IgD-negative memory B cell (primary cell): Measurements from ENCODE around the gene MPPED1. TPM values are rescaled to one million over a fixed set of nuclear protein-coding genes. Genes with fewer than 3 reads are reported as not detected.
A peak's percentile ranks its signal among the peaks of the same experiment; 100 is the strongest.

Experiments used
- H3K27ac Mint-ChIP-seq, 3 donors: one replicate each; pipeline ENCODE4 v1.8.0; 2020 to 2022; ENCODE audit warnings: mild to moderate bottlenecking in 3 of 3, mixed read lengths in 3 of 3, moderate library complexity in 1 of 3
- H3K27me3 Mint-ChIP-seq: one replicate; pipeline ENCODE4 v1.8.0; 2021; ENCODE audit warnings: mixed read lengths
- H3K36me3 Mint-ChIP-seq: one replicate; pipeline ENCODE4 v1.8.0; 2020; ENCODE audit warnings: mild to moderate bottlenecking, mixed read lengths
- H3K4me1 Mint-ChIP-seq, 3 donors: one replicate each; pipeline ENCODE4 v1.8.0; 2020 to 2022; ENCODE audit warnings: mixed read lengths in 3 of 3, mild to moderate bottlenecking in 1 of 3
- H3K4me3 Mint-ChIP-seq, 4 donors: one replicate each; pipeline ENCODE4 v1.8.0; 2020 to 2022; ENCODE audit warnings: mild to moderate bottlenecking in 4 of 4, mixed read lengths in 4 of 4, moderate library complexity in 3 of 4
- H3K9me3 Mint-ChIP-seq, 3 donors: one replicate each; pipeline ENCODE4 v1.8.0; 2020 to 2021; ENCODE audit warnings: mixed read lengths in 3 of 3, mild to moderate bottlenecking in 1 of 3
- polyA plus RNA-seq: library from polyadenylated mRNA; unstranded; fragments of 300-500 nt; fragmentation: Illumina TruSeq; gene quantifications from one replicate; pipeline ENCODE4 v1.2.3, GENCODE V29; 2021

The MPPED1 gene, protein sequence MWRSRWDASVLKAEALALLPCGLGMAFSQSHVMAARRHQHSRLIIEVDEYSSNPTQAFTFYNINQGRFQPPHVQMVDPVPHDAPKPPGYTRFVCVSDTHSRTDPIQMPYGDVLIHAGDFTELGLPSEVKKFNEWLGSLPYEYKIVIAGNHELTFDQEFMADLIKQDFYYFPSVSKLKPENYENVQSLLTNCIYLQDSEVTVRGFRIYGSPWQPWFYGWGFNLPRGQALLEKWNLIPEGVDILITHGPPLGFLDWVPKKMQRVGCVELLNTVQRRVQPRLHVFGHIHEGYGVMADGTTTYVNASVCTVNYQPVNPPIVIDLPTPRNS
- not detected for polyA plus RNA-seq

- peaks cover 42% of the 10 kb centered on the region for H3K27me3 Mint-ChIP-seq
- no peak within 1 kb of the TSS for H3K27ac Mint-ChIP-seq
- H3K9me3 Mint-ChIP-seq = no peaks in the 10 kb centered on the region
- no peak within 1 kb of the TSS for H3K4me3 Mint-ChIP-seq
- H3K4me1 Mint-ChIP-seq = no peaks in the 10 kb centered on the region
- H3K36me3 Mint-ChIP-seq = peaks cover 2% of the 10 kb centered on the region
Measured at GRCh38 chr22:43411869-43412807, at the start of gene MPPED1. Gene MPPED1, plus strand, starts transcription at chr22:43412014. Its CDS starts 12,972 bp downstream, at chr22:43424986.

DNA sequence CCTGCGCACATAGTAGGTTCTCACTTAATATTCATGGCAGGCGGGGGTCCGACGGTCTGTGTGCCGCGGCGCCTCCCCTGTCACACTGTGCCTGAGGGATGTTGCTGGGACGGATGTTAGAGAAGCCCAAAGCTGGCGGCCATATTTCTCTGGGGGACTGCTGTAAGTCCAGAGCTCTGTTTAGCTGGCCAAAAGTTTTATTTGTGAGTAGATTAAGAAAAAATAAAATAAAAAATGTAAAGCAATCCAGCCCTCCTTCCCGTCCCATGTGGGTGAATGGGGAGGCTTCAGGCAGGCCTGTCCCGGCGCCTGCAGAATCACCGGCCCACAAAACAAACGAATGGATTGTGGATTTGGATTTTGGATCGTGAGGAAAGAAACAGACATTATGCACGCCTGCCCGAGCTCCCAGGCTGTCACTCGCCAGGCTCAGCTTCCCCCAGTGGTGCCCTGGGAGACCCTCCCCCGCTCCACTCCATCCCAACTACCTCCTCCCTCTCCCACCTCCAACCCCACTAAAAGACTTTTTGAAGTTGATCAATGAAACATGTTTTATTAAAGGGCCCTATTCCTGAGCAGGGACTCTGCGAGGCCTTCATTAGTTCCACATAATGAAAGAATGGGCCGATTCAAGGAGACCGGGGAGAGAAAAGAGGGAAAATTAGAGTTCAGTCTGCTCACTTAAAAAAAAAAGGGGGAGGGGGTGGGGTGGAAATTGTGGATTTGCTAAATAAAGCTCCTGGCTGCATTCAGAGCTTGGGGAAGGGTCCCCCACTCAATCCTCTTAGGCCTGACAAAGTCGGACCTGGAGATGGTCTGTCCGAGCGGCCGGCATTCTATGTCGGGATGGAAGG lies 48.3 kb upstream of the MPPED1 start:
- Mint-ChIP-seq H3K27me3 (peaks cover 15% of the 10 kb centered on the region), H3K36me3 (no peaks in the 10 kb centered on the region), H3K9me3 (peaks cover 0 to 2% (median 0%) of the 10 kb centered on the region in 3 donors), H3K4me3 (no peak overlapping the region), H3K27ac (no peak overlapping the region), H3K4me1 (no peaks in the 10 kb centered on the region)

- H3K9me3 Mint-ChIP-seq = peaks cover 0 to 2% (median 0%) of the 10 kb centered on the region in 3 donors
- peaks cover 15% of the 10 kb centered on the region for H3K27me3 Mint-ChIP-seq
- no peak overlapping the region for H3K4me3 Mint-ChIP-seq
- no peaks in the 10 kb centered on the region for H3K4me1 Mint-ChIP-seq
- H3K27ac Mint-ChIP-seq = no peak overlapping the region
- no peaks in the 10 kb centered on the region for H3K36me3 Mint-ChIP-seq
Measured at GRCh38 chr22:43364169-43364435, 47.7 kb upstream of the MPPED1 start.

DNA sequence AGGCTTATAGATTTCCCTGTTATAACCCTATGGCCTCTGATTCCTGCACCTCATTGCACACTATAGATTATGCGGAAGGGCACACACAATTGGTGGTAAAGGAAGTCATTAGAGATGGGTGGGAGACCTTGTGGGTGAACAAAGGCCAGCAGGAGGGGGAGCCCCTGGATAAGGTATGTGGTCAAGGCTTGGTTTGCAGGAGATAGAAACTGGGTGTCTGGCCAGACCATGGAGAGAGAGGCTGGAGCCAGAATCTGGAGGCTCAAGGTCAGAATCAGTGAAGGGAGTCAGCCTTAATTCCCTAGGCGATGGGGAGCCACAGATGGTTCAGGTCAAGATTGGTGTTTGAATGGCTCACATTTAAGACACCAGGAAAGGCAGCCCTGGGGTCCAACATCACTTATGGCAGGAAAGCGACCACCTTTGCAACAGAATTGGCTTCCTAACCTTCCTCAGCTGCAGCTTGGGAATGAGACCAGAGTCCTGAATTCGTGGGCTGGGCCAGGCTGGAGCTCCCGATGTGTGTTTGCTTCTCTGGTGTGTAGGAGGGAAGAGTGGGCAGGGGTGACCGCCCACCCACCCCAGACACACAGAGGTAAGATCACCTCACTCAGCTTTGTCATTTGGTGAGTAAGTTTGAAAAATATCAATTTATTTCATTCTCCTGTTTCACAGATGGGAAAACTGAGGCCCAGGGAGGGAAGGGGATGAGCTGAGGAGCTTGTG lies 45.9 kb upstream of the MPPED1 start:
- Mint-ChIP-seq H3K9me3 (peaks cover 0 to 2% (median 0%) of the 10 kb centered on the region in 3 donors), H3K36me3 (no peaks in the 10 kb centered on the region), H3K27ac (no peak overlapping the region), H3K4me3 (peak overlapping the region in 1 of 4 donors; percentile 12), H3K27me3 (peaks cover 13% of the 10 kb centered on the region), H3K4me1 (no peaks in the 10 kb centered on the region)

DNA sequence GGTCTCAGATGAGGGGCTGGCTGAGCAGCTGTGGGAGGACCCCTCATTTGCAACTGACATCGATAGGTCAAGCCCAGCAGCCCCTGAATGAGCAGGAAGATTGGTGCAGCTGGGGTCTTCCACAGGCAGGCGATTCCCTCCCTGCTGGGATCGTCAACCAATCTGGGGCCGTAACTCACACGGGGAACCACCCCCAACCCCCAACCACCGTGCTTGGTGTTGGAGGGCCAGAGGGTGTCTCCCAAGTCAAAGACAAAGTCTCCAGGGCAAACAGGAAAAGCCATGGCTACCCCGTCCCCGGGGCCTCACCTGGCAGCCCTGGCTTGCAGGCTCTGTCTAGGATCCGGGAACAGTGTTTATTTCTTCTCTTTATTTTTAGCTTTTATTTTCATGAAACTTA lies 41.8 kb upstream of the MPPED1 start:
- Mint-ChIP-seq H3K9me3 (peaks cover 0 to 8% (median 6%) of the 10 kb centered on the region in 3 donors), H3K27ac (no peak overlapping the region), H3K27me3 (peaks cover 18% of the 10 kb centered on the region), H3K36me3 (no peaks in the 10 kb centered on the region), H3K4me1 (no peaks in the 10 kb centered on the region), H3K4me3 (no peak overlapping the region)

- no peak overlapping the region for H3K4me3 Mint-ChIP-seq
- H3K36me3 Mint-ChIP-seq = peaks cover 3% of the 10 kb centered on the region
- peaks cover 0 to 10% (median 6%) of the 10 kb centered on the region in 3 donors for H3K9me3 Mint-ChIP-seq
- peaks cover 0 to 3% (median 1%) of the 10 kb centered on the region in 3 donors for H3K4me1 Mint-ChIP-seq
- no peak overlapping the region for H3K27ac Mint-ChIP-seq
- peaks cover 36% of the 10 kb centered on the region for H3K27me3 Mint-ChIP-seq
Measured at GRCh38 chr22:43375951-43376455, 35.8 kb upstream of the MPPED1 start.

DNA sequence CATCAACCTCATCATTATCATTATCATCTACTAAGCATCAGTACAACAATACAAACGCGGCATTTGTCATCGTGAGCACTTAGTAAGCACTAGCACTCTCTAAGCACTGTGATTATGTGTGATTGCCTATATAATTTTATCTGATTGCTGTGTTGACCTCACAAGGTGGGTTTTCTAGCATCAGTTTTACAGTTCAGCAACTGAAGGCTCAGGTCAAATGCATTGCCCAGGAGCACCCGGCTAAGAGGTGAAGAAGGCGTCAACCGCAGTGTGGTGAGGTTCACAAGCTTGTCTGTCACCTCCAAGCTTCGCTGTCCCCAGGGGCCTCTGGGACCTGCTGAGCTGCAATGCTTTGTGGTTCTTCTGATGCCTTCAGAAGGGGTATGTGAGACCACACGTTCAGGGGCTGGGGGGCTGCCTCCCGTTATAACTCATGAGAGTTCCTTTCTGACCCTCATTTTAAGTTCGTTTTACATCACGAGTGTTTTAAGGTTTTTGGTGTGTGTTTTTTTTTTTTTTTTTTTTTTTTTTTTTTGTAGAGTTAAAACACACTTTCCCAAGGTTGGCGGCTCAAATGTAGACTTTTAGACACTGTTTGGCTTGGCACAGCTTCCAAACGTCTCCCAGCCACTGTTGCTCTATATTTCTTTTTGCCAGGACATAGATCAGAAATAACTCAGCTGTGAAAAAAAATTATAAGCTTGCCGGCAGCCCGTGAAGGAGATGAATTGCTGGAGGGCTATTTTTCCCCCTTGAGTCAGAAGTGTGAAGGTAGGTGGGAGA lies 34.9 kb upstream of the MPPED1 start:
- Mint-ChIP-seq H3K27ac (no peak overlapping the region), H3K4me1 (peaks cover 0 to 3% (median 3%) of the 10 kb centered on the region in 3 donors), H3K27me3 (peaks cover 29% of the 10 kb centered on the region), H3K9me3 (peaks cover 0 to 10% (median 6%) of the 10 kb centered on the region in 3 donors), H3K36me3 (peaks cover 3% of the 10 kb centered on the region), H3K4me3 (peak overlapping the region in 1 of 4 donors; percentile 34)

DNA sequence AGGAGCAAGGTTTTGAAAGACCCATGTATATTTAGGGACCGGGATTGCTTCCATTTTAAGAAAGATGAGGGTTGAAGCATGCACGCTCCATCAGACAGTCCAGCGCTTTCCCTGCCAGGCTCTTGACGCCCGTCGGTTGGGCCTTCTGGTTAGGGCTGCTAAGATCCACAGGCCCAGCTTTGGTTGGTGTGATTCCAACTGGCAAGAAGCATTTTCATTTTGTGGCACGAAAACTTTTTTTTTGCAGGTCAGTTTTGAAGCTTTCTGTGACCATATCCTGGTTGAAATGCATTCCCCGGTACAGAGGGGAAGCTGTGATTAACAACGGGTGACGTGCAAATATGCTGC lies 34.3 kb upstream of the MPPED1 start:
- peaks cover 0 to 10% (median 6%) of the 10 kb centered on the region in 3 donors for H3K9me3 Mint-ChIP-seq
- H3K27ac Mint-ChIP-seq = no peak overlapping the region
- peaks cover 5% of the 10 kb centered on the region for H3K36me3 Mint-ChIP-seq
- peaks cover 0 to 3% (median 3%) of the 10 kb centered on the region in 3 donors for H3K4me1 Mint-ChIP-seq
- H3K27me3 Mint-ChIP-seq = peaks cover 28% of the 10 kb centered on the region
- H3K4me3 Mint-ChIP-seq = no peak overlapping the region

DNA sequence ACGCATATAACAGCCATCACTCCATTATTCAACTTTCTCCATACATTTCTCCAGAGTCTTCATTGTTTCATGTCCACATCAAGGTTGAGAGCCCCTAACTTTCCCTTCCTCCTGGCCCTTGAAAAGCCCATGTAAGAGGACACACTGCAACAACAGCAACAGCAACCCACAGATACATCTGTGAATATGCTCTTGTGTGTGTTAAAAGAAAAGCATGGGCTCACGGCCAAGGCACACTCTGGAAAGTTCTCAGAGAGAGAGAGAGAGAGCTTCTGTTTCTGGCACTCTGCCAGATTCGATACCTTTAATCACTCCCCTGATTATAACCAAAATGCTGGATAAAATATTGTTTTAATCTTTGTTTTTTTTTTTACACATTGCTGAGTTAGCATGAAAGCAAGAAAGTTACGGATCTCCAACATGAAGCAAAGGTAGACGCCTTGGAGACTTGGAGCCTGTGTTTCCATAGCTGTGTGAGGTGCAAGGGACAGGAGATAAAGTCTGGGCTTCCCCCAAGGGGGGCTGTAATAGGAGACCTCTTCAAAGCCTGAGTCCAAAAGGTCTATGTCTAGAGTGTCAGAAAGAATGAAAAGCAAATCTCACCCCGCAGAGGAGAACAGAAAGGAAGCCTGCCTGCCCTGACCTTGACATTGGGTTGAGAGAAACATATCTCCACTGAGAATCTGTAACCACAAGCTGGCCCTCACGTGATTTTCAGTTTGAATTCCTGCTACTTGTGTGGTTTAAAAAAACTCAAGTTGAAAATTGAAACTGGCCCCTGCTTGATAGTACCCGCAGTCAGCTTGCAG lies 33.7 kb upstream of the MPPED1 start:
- Mint-ChIP-seq H3K9me3 (peaks cover 0 to 10% (median 6%) of the 10 kb centered on the region in 3 donors), H3K4me3 (peak overlapping the region in 1 of 4 donors; percentile 49)

GRCh38 chr22:43381693-43382092 lies 30.1 kb upstream of the MPPED1 start:
- H3K36me3 Mint-ChIP-seq = peaks cover 2% of the 10 kb centered on the region
- H3K4me1 Mint-ChIP-seq = peaks cover 0 to 9% (median 2%) of the 10 kb centered on the region in 3 donors
- H3K9me3 Mint-ChIP-seq = no peaks in the 10 kb centered on the region
- H3K4me3 Mint-ChIP-seq = no peak overlapping the region
- H3K27ac Mint-ChIP-seq = no peak overlapping the region
- peaks cover 31% of the 10 kb centered on the region for H3K27me3 Mint-ChIP-seq

More for the DNA sequence above, 33.7 kb upstream of the MPPED1 start:
- peaks cover 28% of the 10 kb centered on the region for H3K27me3 Mint-ChIP-seq
- no peak overlapping the region for H3K27ac Mint-ChIP-seq
- peaks cover 0 to 3% (median 3%) of the 10 kb centered on the region in 3 donors for H3K4me1 Mint-ChIP-seq
- H3K36me3 Mint-ChIP-seq = peaks cover 5% of the 10 kb centered on the region

- Mint-ChIP-seq H3K27me3 (peaks cover 24% of the 10 kb centered on the region), H3K4me3 (no peak overlapping the region), H3K36me3 (peaks cover 2% of the 10 kb centered on the region), H3K9me3 (no peaks in the 10 kb centered on the region), H3K27ac (no peak overlapping the region), H3K4me1 (peaks cover 0 to 7% (median 2%) of the 10 kb centered on the region in 3 donors)
Measured at GRCh38 chr22:43384863-43385262, 27.0 kb upstream of the MPPED1 start.

DNA sequence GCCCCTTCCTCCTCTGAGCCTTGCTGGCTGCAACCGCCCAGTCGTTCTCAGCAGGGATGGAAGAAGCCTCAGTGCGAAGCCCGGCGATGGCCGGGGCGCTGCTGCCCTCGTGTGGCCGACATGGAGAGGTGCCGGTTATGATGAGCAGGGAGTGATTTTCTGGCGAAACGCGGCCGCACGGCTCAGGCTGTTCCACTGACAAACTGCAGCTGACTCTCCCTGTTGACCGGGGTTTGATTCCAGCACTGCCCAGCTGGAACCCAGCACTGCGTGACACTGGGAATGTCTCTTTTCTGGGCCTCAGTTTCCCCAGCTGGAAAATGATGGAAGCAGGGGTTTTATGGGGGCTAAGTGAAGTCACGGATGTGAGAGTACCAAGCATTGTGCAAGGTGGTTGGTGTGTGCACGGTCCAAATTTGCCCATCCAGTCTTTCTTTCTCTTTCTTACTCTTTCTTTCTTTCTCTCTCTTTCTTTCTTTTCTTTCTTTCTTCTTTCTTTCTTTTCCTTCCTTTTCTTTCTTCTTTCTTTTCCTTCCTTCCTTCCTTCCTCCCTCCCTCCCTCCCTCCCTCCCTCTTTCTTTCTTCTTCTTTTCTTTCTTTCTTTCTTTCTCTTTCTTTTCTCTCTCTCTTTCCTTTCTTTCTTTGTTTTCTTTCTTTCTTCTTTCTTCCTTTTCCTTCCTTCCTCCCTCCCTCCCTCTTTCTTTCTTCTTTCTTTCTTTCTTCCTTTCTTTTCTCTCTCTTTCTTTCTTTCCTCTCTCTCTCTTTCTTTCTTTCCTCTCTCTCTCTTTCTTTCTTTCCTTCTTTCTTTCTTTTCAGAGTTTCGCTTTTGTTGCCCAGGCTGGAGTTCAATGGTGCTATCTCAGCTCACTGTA lies 25.8 kb upstream of the MPPED1 start:
- peak overlapping the region in 1 of 4 donors; percentile 49 for H3K4me3 Mint-ChIP-seq
- no peak overlapping the region for H3K27ac Mint-ChIP-seq
- peaks cover 2% of the 10 kb centered on the region for H3K36me3 Mint-ChIP-seq
- H3K9me3 Mint-ChIP-seq = no peaks in the 10 kb centered on the region
- peaks cover 0 to 7% (median 2%) of the 10 kb centered on the region in 3 donors for H3K4me1 Mint-ChIP-seq
- H3K27me3 Mint-ChIP-seq = peaks cover 22% of the 10 kb centered on the region
